ENCODE data around the gene BAX. TPM values are rescaled to one million over a fixed set of nuclear protein-coding genes. Genes with fewer than 3 reads are reported as not detected.

The BAX gene
- total and polyA plus RNA-seq, 12 donors, result 18.1 to 79.0 (median 48.8) TPM

DNA sequence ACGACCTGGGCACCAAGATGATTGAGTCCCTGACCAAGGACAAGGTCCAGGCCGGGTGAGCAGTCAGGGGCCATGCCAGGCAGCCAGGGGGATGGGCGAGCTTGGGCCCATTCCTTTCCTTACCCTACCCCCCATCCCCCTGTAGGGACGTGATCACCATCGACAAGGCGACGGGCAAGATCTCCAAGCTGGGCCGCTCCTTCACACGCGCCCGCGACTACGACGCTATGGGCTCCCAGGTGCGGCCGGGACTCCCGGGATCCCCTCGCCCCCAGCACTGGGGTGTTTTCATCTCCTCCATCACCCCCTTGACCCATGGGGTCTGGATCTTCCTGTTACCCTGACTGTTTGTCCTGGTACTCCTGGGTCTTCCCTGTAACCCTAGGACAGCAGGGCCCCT lies 55.2 kb downstream of the BAX start:
- Histone ChIP-seq H3K36me3 (replicated peaks in 1 of 2) (peaks cover 0 to 58% of the 10 kb centered on the region in 2 donors), H3K4me3 (no peak overlapping the region), H3K9me3 (replicated peaks in 1 of 3) (no peaks in the 10 kb centered on the region), H3K27me3 (no peaks in the 10 kb centered on the region), H3K4me1 (replicated peaks in 1 of 2) (no peaks in the 10 kb centered on the region), H3K27ac (no peak overlapping the region)
- WGBS, 4 donors, result 94 to 100% (median 94%) methylated on average over 7 to 18 of the region's 18 CpGs
- TF ChIP-seq, protein P1, sequence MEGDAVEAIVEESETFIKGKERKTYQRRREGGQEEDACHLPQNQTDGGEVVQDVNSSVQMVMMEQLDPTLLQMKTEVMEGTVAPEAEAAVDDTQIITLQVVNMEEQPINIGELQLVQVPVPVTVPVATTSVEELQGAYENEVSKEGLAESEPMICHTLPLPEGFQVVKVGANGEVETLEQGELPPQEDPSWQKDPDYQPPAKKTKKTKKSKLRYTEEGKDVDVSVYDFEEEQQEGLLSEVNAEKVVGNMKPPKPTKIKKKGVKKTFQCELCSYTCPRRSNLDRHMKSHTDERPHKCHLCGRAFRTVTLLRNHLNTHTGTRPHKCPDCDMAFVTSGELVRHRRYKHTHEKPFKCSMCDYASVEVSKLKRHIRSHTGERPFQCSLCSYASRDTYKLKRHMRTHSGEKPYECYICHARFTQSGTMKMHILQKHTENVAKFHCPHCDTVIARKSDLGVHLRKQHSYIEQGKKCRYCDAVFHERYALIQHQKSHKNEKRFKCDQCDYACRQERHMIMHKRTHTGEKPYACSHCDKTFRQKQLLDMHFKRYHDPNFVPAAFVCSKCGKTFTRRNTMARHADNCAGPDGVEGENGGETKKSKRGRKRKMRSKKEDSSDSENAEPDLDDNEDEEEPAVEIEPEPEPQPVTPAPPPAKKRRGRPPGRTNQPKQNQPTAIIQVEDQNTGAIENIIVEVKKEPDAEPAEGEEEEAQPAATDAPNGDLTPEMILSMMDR (IDR thresholded peaks at IDR 0.05), result no peak
- TF ChIP-seq POLR2A (IDR thresholded peaks at IDR 0.05), result no peak
- no peak for DNase-seq
- intact Hi-C loops (cut with DNase I), result no loop called here

DNA sequence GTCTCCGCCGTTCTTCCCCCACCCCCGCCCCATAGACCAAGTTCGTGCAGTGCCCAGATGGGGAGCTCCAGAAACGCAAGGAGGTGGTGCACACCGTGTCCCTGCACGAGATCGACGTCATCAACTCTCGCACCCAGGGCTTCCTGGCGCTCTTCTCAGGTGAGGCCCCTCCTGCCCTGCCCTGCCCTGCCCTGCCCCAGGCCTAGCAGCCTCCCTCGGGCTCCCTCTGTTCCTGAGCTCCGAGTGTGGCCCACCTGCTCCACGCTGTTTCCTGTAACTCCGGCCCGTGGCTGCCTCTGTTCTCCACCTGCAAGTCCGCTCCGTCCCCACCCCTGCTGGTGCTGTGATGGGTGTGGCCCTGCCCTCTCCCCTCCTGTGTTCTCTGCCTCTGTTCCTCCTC lies 55.8 kb downstream of the BAX start:
- Histone ChIP-seq H3K36me3 (replicated peaks in 1 of 2) (peaks cover 0 to 52% of the 10 kb centered on the region in 2 donors), H3K4me3 (no peak overlapping the region), H3K27ac (no peak overlapping the region), H3K4me1 (replicated peaks in 1 of 2) (no peaks in the 10 kb centered on the region), H3K27me3 (no peaks in the 10 kb centered on the region), H3K9me3 (replicated peaks in 1 of 3) (no peaks in the 10 kb centered on the region)
- 84 to 91% (median 90%) methylated on average over 12 to 18 of the region's 18 CpGs for WGBS, 4 donors
- no peak for DNase-seq
- TF ChIP-seq, protein P1 (IDR thresholded peaks at IDR 0.05), result no peak
- intact Hi-C loops (cut with DNase I), result no loop called here

DNA sequence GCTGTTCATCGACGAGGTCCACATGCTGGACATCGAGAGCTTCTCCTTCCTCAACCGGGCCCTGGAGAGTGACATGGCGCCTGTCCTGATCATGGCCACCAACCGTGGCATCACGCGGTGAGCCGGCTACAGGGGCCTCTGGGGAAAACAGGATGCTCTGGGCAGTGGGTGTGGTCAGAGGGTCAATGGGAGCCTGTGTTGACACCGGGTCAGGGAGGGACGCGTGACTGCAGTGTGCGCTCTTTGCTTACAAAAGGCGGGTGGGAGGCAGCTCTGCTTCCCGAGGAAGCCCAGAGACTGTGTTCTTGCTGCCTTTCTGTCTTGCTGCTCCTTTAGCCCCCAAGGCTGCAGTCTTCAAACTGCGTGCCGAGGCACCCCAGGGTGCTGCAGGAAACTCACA lies 56.5 kb downstream of the BAX start:
- Histone ChIP-seq H3K9me3 (replicated peaks in 1 of 3) (no peaks in the 10 kb centered on the region), H3K27ac (no peak overlapping the region), H3K36me3 (replicated peaks in 1 of 2) (peaks cover 0 to 44% of the 10 kb centered on the region in 2 donors), H3K4me3 (no peak overlapping the region), H3K27me3 (no peaks in the 10 kb centered on the region), H3K4me1 (replicated peaks in 1 of 2) (no peaks in the 10 kb centered on the region)
- intact Hi-C loops (cut with DNase I), result no loop called here
- 84 to 97% (median 88%) methylated on average over 7 to 17 of the region's 17 CpGs for WGBS, 4 donors
- TF ChIP-seq, protein P1 (IDR thresholded peaks at IDR 0.05), result no peak
- TF ChIP-seq POLR2A (IDR thresholded peaks at IDR 0.05), result no peak
- DNase-seq, result no peak

Small RNA genes within 50 kb of the gene (microRNA-seq; reads per million reads assigned to microRNA genes)
- 0 to 0.28 (median 0) reads per million in 3 donors for gene MIR6798

Small RNA genes within 50 kb of the gene (small RNA-seq; reads per million reads assigned to genes)
- 0 reads per million in 2 donors for gene AC026803.1
- gene MIR6798, result 0 reads per million in 2 donors

Other genes with a start within 250 kb of the BAX start
- gene MAMSTR, start 235.2 kb upstream of the BAX start, total RNA-seq, result 10 to 100 TPM in 8 of 9 donors, 1 to 10 TPM in 1; 9.4 to 45.9 (median 23.4) TPM
- 10 to 100 TPM in 2 of 3 donors, 1 to 10 TPM in 1; 8.9 to 57.9 (median 31.9) TPM for gene MAMSTR, start 235.2 kb upstream of the BAX start, polyA plus RNA-seq
- 10 to 100 TPM in 8 of 9 donors, 1 to 10 TPM in 1; 7.3 to 23.1 (median 16.7) TPM for gene RASIP1, start 214.3 kb upstream of the BAX start, total RNA-seq
- 10 to 100 TPM in 2 of 3 donors, 1 to 10 TPM in 1; 5.1 to 38.9 (median 34.6) TPM for gene RASIP1, start 214.3 kb upstream of the BAX start, polyA plus RNA-seq
- 1 to 10 TPM in 3 of 9 donors, under 1 TPM in 3, not detected in 3; 0.70 to 2.9 (median 1.4) TPM for gene IZUMO1, start 208.0 kb upstream of the BAX start, total RNA-seq
- gene IZUMO1, start 208.0 kb upstream of the BAX start, polyA plus RNA-seq, result 1 to 10 TPM in 2 of 3 donors, under 1 TPM in 1; 0.59 to 1.2 (median 1.2) TPM
- gene FUT1, start 202.2 kb upstream of the BAX start, total RNA-seq, result 1 to 10 TPM; 1.3 to 4.5 (median 2.3) TPM
- 1 to 10 TPM; 1.2 to 1.9 (median 1.7) TPM for gene FUT1, start 202.2 kb upstream of the BAX start, polyA plus RNA-seq
- not detected for gene FGF21, start 199.4 kb upstream of the BAX start, total RNA-seq
- gene FGF21, start 199.4 kb upstream of the BAX start, polyA plus RNA-seq, result not detected
- gene BCAT2, start 143.8 kb upstream of the BAX start, total RNA-seq, result 100 to 1,000 TPM in 7 of 9 donors, 10 to 100 TPM in 2; 57.5 to 163 (median 107) TPM
- gene BCAT2, start 143.8 kb upstream of the BAX start, polyA plus RNA-seq, result 100 to 1,000 TPM in 1 of 3 donors, 10 to 100 TPM in 2; 82.9 to 114 (median 87.6) TPM
- 10 to 100 TPM; 18.9 to 63.0 (median 40.1) TPM for gene HSD17B14, start 118.4 kb upstream of the BAX start, total RNA-seq
- 100 to 1,000 TPM in 2 of 3 donors, 1 to 10 TPM in 1; 7.4 to 178 (median 135) TPM for gene HSD17B14, start 118.4 kb upstream of the BAX start, polyA plus RNA-seq
- gene PLEKHA4, start 86.3 kb upstream of the BAX start, total RNA-seq, result 10 to 100 TPM in 8 of 9 donors, 1 to 10 TPM in 1; 4.5 to 65.1 (median 24.5) TPM
- gene PLEKHA4, start 86.3 kb upstream of the BAX start, polyA plus RNA-seq, result 10 to 100 TPM in 2 of 3 donors, 1 to 10 TPM in 1; 7.1 to 74.6 (median 70.8) TPM
- 10 to 100 TPM; 18.2 to 54.6 (median 39.4) TPM for gene PPP1R15A, start 82.5 kb upstream of the BAX start, total RNA-seq
- gene PPP1R15A, start 82.5 kb upstream of the BAX start, polyA plus RNA-seq, result 100 to 1,000 TPM in 1 of 3 donors, 10 to 100 TPM in 2; 49.2 to 174 (median 73.3) TPM
- gene TULP2, start 56.1 kb upstream of the BAX start, total RNA-seq, result under 1 TPM in 5 of 9 donors, not detected in 4; 0.14 to 0.72 (median 0.27) TPM
- gene TULP2, start 56.1 kb upstream of the BAX start, polyA plus RNA-seq, result under 1 TPM in 1 of 3 donors, not detected in 2; 0.07 TPM
- gene NUCB1, start 54.6 kb upstream of the BAX start, total RNA-seq, result 100 to 1,000 TPM; 117 to 581 (median 289) TPM
- gene NUCB1, start 54.6 kb upstream of the BAX start, polyA plus RNA-seq, result 100 to 1,000 TPM in 2 of 3 donors, 10 to 100 TPM in 1; 98.8 to 189 (median 175) TPM
- under 1 TPM in 4 of 9 donors, not detected in 5; 0.17 to 0.56 (median 0.33) TPM for gene DHDH, start 21.2 kb upstream of the BAX start, total RNA-seq
- gene DHDH, start 21.2 kb upstream of the BAX start, polyA plus RNA-seq, result 1 to 10 TPM in 1 of 3 donors, under 1 TPM in 2; 0.27 to 2.8 (median 0.47) TPM
- over 10,000 TPM in 1 of 9 donors, 1,000 to 10,000 TPM in 8; 3,284 to 11,726 (median 3,862) TPM for gene FTL, start 10.4 kb downstream of the BAX start, total RNA-seq
- 1,000 to 10,000 TPM; 2,288 to 7,123 (median 4,274) TPM for gene FTL, start 10.4 kb downstream of the BAX start, polyA plus RNA-seq
- 10 to 100 TPM; 23.7 to 63.9 (median 36.9) TPM for gene GYS1, start 38.4 kb downstream of the BAX start, total RNA-seq
- gene GYS1, start 38.4 kb downstream of the BAX start, polyA plus RNA-seq, result 10 to 100 TPM; 35.2 to 45.9 (median 37.7) TPM
- gene RUVBL2, start 39.0 kb downstream of the BAX start, total RNA-seq, result 100 to 1,000 TPM in 2 of 9 donors, 10 to 100 TPM in 7; 45.4 to 143 (median 76.8) TPM
- 10 to 100 TPM; 41.3 to 93.3 (median 70.7) TPM for gene RUVBL2, start 39.0 kb downstream of the BAX start, polyA plus RNA-seq
- 1 to 10 TPM in 3 of 9 donors, under 1 TPM in 1, not detected in 5; 0.74 to 6.5 (median 1.4) TPM for gene LHB, start 62.2 kb downstream of the BAX start, total RNA-seq
- gene LHB, start 62.2 kb downstream of the BAX start, polyA plus RNA-seq, result 1 to 10 TPM in 2 of 3 donors, under 1 TPM in 1; 0.38 to 8.8 (median 6.0) TPM
- gene CGB3, start 69.5 kb downstream of the BAX start, total RNA-seq, result not detected
- gene CGB3, start 69.5 kb downstream of the BAX start, polyA plus RNA-seq, result not detected
- not detected for gene CGB2, start 77.0 kb downstream of the BAX start, total RNA-seq
- gene CGB2, start 77.0 kb downstream of the BAX start, polyA plus RNA-seq, result not detected
- gene CGB1, start 82.0 kb downstream of the BAX start, total RNA-seq, result under 1 TPM in 1 of 9 donors, not detected in 8; 0.53 TPM
- gene CGB1, start 82.0 kb downstream of the BAX start, polyA plus RNA-seq, result not detected
- not detected for gene CGB5, start 89.0 kb downstream of the BAX start, total RNA-seq
- gene CGB5, start 89.0 kb downstream of the BAX start, polyA plus RNA-seq, result under 1 TPM in 1 of 3 donors, not detected in 2; 0.72 TPM
- not detected for gene CGB8, start 94.2 kb downstream of the BAX start, total RNA-seq
- not detected for gene CGB8, start 94.2 kb downstream of the BAX start, polyA plus RNA-seq
- gene CGB7, start 102.9 kb downstream of the BAX start, total RNA-seq, result under 1 TPM in 2 of 9 donors, not detected in 7; 0.15 to 0.28 TPM
- under 1 TPM in 2 of 3 donors, not detected in 1; 0.13 to 0.97 TPM for gene CGB7, start 102.9 kb downstream of the BAX start, polyA plus RNA-seq
- gene NTF4, start 109.9 kb downstream of the BAX start, total RNA-seq, result under 1 TPM in 1 of 9 donors, not detected in 8; 0.55 TPM
- not detected for gene NTF4, start 109.9 kb downstream of the BAX start, polyA plus RNA-seq
- not detected for gene KCNA7, start 117.8 kb downstream of the BAX start, total RNA-seq
- not detected for gene KCNA7, start 117.8 kb downstream of the BAX start, polyA plus RNA-seq
- gene SNRNP70, start 130.6 kb downstream of the BAX start, total RNA-seq, result 100 to 1,000 TPM; 109 to 443 (median 221) TPM
- gene SNRNP70, start 130.6 kb downstream of the BAX start, polyA plus RNA-seq, result 1,000 to 10,000 TPM in 1 of 3 donors, 100 to 1,000 TPM in 2; 114 to 1,255 (median 535) TPM
- gene LIN7B, start 159.5 kb downstream of the BAX start, total RNA-seq, result 10 to 100 TPM in 4 of 9 donors, 1 to 10 TPM in 5; 4.9 to 15.3 (median 9.5) TPM
- 10 to 100 TPM in 2 of 3 donors, 1 to 10 TPM in 1; 4.4 to 35.2 (median 32.9) TPM for gene LIN7B, start 159.5 kb downstream of the BAX start, polyA plus RNA-seq
- 1 to 10 TPM in 8 of 9 donors, under 1 TPM in 1; 0.94 to 4.7 (median 1.8) TPM for gene C19orf73, start 164.3 kb downstream of the BAX start, total RNA-seq
- 1 to 10 TPM; 1.1 to 8.2 (median 4.5) TPM for gene C19orf73, start 164.3 kb downstream of the BAX start, polyA plus RNA-seq
- 10 to 100 TPM in 6 of 9 donors, 1 to 10 TPM in 3; 6.1 to 21.5 (median 14.7) TPM for gene PPFIA3, start 164.7 kb downstream of the BAX start, total RNA-seq
- 10 to 100 TPM in 2 of 3 donors, 1 to 10 TPM in 1; 2.9 to 60.2 (median 27.3) TPM for gene PPFIA3, start 164.7 kb downstream of the BAX start, polyA plus RNA-seq
- gene HRC, start 200.5 kb downstream of the BAX start, total RNA-seq, result 10 to 100 TPM in 1 of 9 donors, 1 to 10 TPM in 7, under 1 TPM in 1; 0.77 to 28.4 (median 2.8) TPM
- gene HRC, start 200.5 kb downstream of the BAX start, polyA plus RNA-seq, result 1 to 10 TPM; 2.1 to 2.5 (median 2.4) TPM
- gene TRPM4, start 202.9 kb downstream of the BAX start, total RNA-seq, result 10 to 100 TPM in 6 of 9 donors, 1 to 10 TPM in 3; 6.8 to 25.1 (median 15.4) TPM
- 10 to 100 TPM in 2 of 3 donors, 1 to 10 TPM in 1; 4.2 to 56.3 (median 20.6) TPM for gene TRPM4, start 202.9 kb downstream of the BAX start, polyA plus RNA-seq

All from adrenal gland (tissue), 12 donors.